ENCODE data around the gene SMYD3.
"Not testable (repeated sequence)": the region's sequence is repeated elsewhere in the genome, so short reads cannot be mapped to it uniquely, and the experiment has no call there.

SMYD3 gene

GRCh38 chr1:245818363-245818762 lies 688.7 kb downstream of the SMYD3 start:
- not testable (repeated sequence) for H3K14ac ChIP-seq (ENCODE audit: low read length in 2 of 2); H2AK5ac ChIP-seq (ENCODE audit: low read length, severe bottlenecking); H2BK120ac ChIP-seq (ENCODE audit: low read depth, low read length); H3K4me3 ChIP-seq (ENCODE audit: insufficient read depth in 1 of 2, low read depth in 1 of 2, low read length in 2 of 2); H3K23ac ChIP-seq (ENCODE audit: low read length in 2 of 2); H2BK12ac ChIP-seq (ENCODE audit: low read length in 2 of 2); H3K4me1 ChIP-seq (ENCODE audit: control insufficient read depth, insufficient read depth, low read depth, low read length); H3K27me3 ChIP-seq (ENCODE audit: control insufficient read depth in 1 of 2, insufficient read depth in 1 of 2, low read length in 2 of 2); H3K9ac ChIP-seq (ENCODE audit: low read length); H4K8ac ChIP-seq (ENCODE audit: low read length); H3K4ac ChIP-seq (ENCODE audit: low read depth in 1 of 2, low read length in 2 of 2); H3K4me2 ChIP-seq (ENCODE audit: low read length, poor library complexity, severe bottlenecking); H3K18ac ChIP-seq (ENCODE audit: low read depth in 1 of 2, low read length in 2 of 2); H2BK15ac ChIP-seq (ENCODE audit: low read depth, poor library complexity, severe bottlenecking); H2AFZ ChIP-seq (ENCODE audit: low read depth, low read length); H4K91ac ChIP-seq (ENCODE audit: low read length); H3K9me3 ChIP-seq (ENCODE audit: control insufficient read depth, low read length); H3K79me1 ChIP-seq (replicated peaks; ENCODE audit: low read length, poor library complexity, severe bottlenecking); H3K36me3 ChIP-seq (ENCODE audit: control insufficient read depth in 1 of 2, insufficient read depth in 2 of 2, low read depth in 1 of 2, low read length in 2 of 2); H3K27ac ChIP-seq (ENCODE audit: low read length, poor library complexity, severe bottlenecking); H2BK5ac ChIP-seq (ENCODE audit: low read depth, low read length, poor library complexity, severe bottlenecking); DNase-seq
- WGBS, result no CpG with 5 or more reads among the region's 6 CpGs

GRCh38 chr1:245816496-245816895 lies 690.6 kb downstream of the SMYD3 start:
- not testable (repeated sequence) for H3K4ac ChIP-seq (ENCODE audit: low read depth in 1 of 2, low read length in 2 of 2); H4K8ac ChIP-seq (ENCODE audit: low read length); H3K79me1 ChIP-seq (replicated peaks; ENCODE audit: low read length, poor library complexity, severe bottlenecking); H2BK15ac ChIP-seq (ENCODE audit: low read depth, poor library complexity, severe bottlenecking); H2BK12ac ChIP-seq (ENCODE audit: low read length in 2 of 2); H4K91ac ChIP-seq (ENCODE audit: low read length); H2AFZ ChIP-seq (ENCODE audit: low read depth, low read length); H3K27ac ChIP-seq (ENCODE audit: low read length, poor library complexity, severe bottlenecking); H2AK5ac ChIP-seq (ENCODE audit: low read length, severe bottlenecking); H3K36me3 ChIP-seq (ENCODE audit: control insufficient read depth in 1 of 2, insufficient read depth in 2 of 2, low read depth in 1 of 2, low read length in 2 of 2); H3K14ac ChIP-seq (ENCODE audit: low read length in 2 of 2); H3K23ac ChIP-seq (ENCODE audit: low read length in 2 of 2); H3K9ac ChIP-seq (ENCODE audit: low read length); H3K4me1 ChIP-seq (ENCODE audit: control insufficient read depth, insufficient read depth, low read depth, low read length); H3K9me3 ChIP-seq (ENCODE audit: control insufficient read depth, low read length); H3K4me3 ChIP-seq (ENCODE audit: insufficient read depth in 1 of 2, low read depth in 1 of 2, low read length in 2 of 2); DNase-seq; H3K27me3 ChIP-seq (ENCODE audit: control insufficient read depth in 1 of 2, insufficient read depth in 1 of 2, low read length in 2 of 2); H2BK120ac ChIP-seq (ENCODE audit: low read depth, low read length); H3K4me2 ChIP-seq (ENCODE audit: low read length, poor library complexity, severe bottlenecking); H2BK5ac ChIP-seq (ENCODE audit: low read depth, low read length, poor library complexity, severe bottlenecking)
- peak overlapping the region in 1 of 2 experiments; percentile 12 for H3K18ac ChIP-seq (ENCODE audit: low read depth in 1 of 2, low read length in 2 of 2)
- 92% methylated on average over 19 of the region's 24 CpGs for WGBS

DNA sequence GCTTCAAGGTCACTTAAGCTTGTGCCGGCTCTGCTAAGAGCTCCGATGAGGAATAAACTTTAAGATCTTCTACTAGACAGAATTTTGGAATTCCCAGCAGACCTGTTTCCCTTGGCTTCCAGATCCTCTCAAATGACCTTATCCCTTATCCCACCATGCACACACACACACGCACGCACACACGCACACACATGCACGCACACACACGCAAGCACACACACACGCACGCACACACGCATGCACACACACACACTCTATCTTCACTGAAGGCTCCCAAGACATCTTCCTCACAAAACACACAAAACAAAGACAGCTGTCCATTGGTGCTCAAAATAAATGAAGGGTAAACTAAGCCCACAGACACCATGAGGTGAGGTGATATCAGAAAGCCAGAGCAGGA lies 692.4 kb downstream of the SMYD3 start:
- H3K27me3 ChIP-seq (ENCODE audit: control insufficient read depth in 1 of 2, insufficient read depth in 1 of 2, low read length in 2 of 2), result no peaks in the 10 kb centered on the region
- H4K8ac ChIP-seq (ENCODE audit: low read length), result no peak overlapping the region
- H3K14ac ChIP-seq (ENCODE audit: low read length in 2 of 2), result no peak overlapping the region
- H2BK15ac ChIP-seq (ENCODE audit: low read depth, poor library complexity, severe bottlenecking), result no peak overlapping the region
- no peak overlapping the region for H3K4me3 ChIP-seq (ENCODE audit: insufficient read depth in 1 of 2, low read depth in 1 of 2, low read length in 2 of 2)
- H3K18ac ChIP-seq (ENCODE audit: low read depth in 1 of 2, low read length in 2 of 2), result no peak overlapping the region
- DNase-seq, result no peak
- H3K4me1 ChIP-seq (ENCODE audit: control insufficient read depth, insufficient read depth, low read depth, low read length), result peaks cover 2% of the 10 kb centered on the region
- no peak overlapping the region for H2AFZ ChIP-seq (ENCODE audit: low read depth, low read length)
- no peak overlapping the region for H3K23ac ChIP-seq (ENCODE audit: low read length in 2 of 2)
- no peak overlapping the region for H4K91ac ChIP-seq (ENCODE audit: low read length)
- no peak overlapping the region for H2BK12ac ChIP-seq (ENCODE audit: low read length in 2 of 2)
- no peak overlapping the region for H3K4me2 ChIP-seq (ENCODE audit: low read length, poor library complexity, severe bottlenecking)
- H3K79me1 ChIP-seq (replicated peaks; ENCODE audit: low read length, poor library complexity, severe bottlenecking), result peaks cover 5% of the 10 kb centered on the region
- H3K4ac ChIP-seq (ENCODE audit: low read depth in 1 of 2, low read length in 2 of 2), result no peak overlapping the region
- 76% methylated on average over 10 of the region's 10 CpGs for WGBS
- H2BK120ac ChIP-seq (ENCODE audit: low read depth, low read length), result no peak overlapping the region
- H3K9me3 ChIP-seq (ENCODE audit: control insufficient read depth, low read length), result no peaks in the 10 kb centered on the region
- no peak overlapping the region for H3K27ac ChIP-seq (ENCODE audit: low read length, poor library complexity, severe bottlenecking)
- H3K36me3 ChIP-seq (ENCODE audit: control insufficient read depth in 1 of 2, insufficient read depth in 2 of 2, low read depth in 1 of 2, low read length in 2 of 2), result no peaks in the 10 kb centered on the region
- H2BK5ac ChIP-seq (ENCODE audit: low read depth, low read length, poor library complexity, severe bottlenecking), result no peak overlapping the region
- no peak overlapping the region for H2AK5ac ChIP-seq (ENCODE audit: low read length, severe bottlenecking)
- H3K9ac ChIP-seq (ENCODE audit: low read length), result no peak overlapping the region

DNA sequence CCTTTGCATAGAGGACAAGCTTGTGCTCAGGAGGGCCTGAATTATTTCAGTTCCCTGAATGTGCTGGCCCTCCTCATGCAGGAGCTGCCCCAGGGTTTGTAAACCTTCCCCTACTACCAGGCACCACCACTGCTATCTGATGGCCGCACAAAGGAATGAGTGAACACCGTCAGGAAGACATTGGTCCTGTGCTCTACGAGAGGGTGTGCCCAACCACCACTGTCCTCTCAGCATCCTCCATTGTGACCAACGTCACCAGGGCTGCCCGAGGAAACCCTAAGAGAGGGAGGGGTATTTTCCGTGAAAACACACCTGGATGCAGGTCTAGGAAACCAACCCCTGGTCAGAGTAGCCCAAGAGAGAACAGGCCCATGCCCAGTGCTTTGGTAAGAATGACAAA lies 694.8 kb downstream of the SMYD3 start:
- Histone ChIP-seq H3K4me1 (ENCODE audit: control insufficient read depth, insufficient read depth, low read depth, low read length) (peaks cover 2% of the 10 kb centered on the region), H2BK120ac (ENCODE audit: low read depth, low read length) (no peak overlapping the region), H3K27ac (ENCODE audit: low read length, poor library complexity, severe bottlenecking) (no peak overlapping the region), H3K9me3 (ENCODE audit: control insufficient read depth, low read length) (no peaks in the 10 kb centered on the region), H2BK15ac (ENCODE audit: low read depth, poor library complexity, severe bottlenecking) (no peak overlapping the region), H3K9ac (ENCODE audit: low read length) (no peak overlapping the region), H2AK5ac (ENCODE audit: low read length, severe bottlenecking) (no peak overlapping the region), H4K8ac (ENCODE audit: low read length) (no peak overlapping the region), H3K27me3 (ENCODE audit: control insufficient read depth in 1 of 2, insufficient read depth in 1 of 2, low read length in 2 of 2) (no peaks in the 10 kb centered on the region), H3K4me3 (ENCODE audit: insufficient read depth in 1 of 2, low read depth in 1 of 2, low read length in 2 of 2) (no peak overlapping the region), H4K91ac (ENCODE audit: low read length) (no peak overlapping the region), H3K14ac (ENCODE audit: low read length in 2 of 2) (no peak overlapping the region), H3K79me1 (replicated peaks; ENCODE audit: low read length, poor library complexity, severe bottlenecking) (peaks cover 5% of the 10 kb centered on the region), H2BK5ac (ENCODE audit: low read depth, low read length, poor library complexity, severe bottlenecking) (no peak overlapping the region), H2BK12ac (ENCODE audit: low read length in 2 of 2) (no peak overlapping the region), H3K23ac (ENCODE audit: low read length in 2 of 2) (no peak overlapping the region), H3K36me3 (ENCODE audit: control insufficient read depth in 1 of 2, insufficient read depth in 2 of 2, low read depth in 1 of 2, low read length in 2 of 2) (no peaks in the 10 kb centered on the region), H3K4ac (ENCODE audit: low read depth in 1 of 2, low read length in 2 of 2) (no peak overlapping the region), H2AFZ (ENCODE audit: low read depth, low read length) (no peak overlapping the region), H3K4me2 (ENCODE audit: low read length, poor library complexity, severe bottlenecking) (no peak overlapping the region), H3K18ac (ENCODE audit: low read depth in 1 of 2, low read length in 2 of 2) (no peak overlapping the region)
- no peak for DNase-seq
- 97% methylated on average over 5 of the region's 6 CpGs for WGBS
